RWPE2 (cell line): ENCODE data around the gene NEIL1.
"Not testable (repeated sequence)": the region's sequence is repeated elsewhere in the genome, so short reads cannot be mapped to it uniquely, and the experiment has no call there.

Experiments used
- ATAC-seq: fragments of 200-7000 bp; cut with Tn5 transposase; 3 replicates; pipeline ENCODE4 v1.9.1; 2021; ENCODE audit warnings: low read depth
- DNase-seq: peaks from one replicate; pipeline ENCODE4 v3.0.0-alpha.2; 2020; ENCODE audit warnings: low spot score
- H3K27ac ChIP-seq: fragments of 450-650 bp; 2 replicates; pipeline ENCODE4 v1.5.1; 2017; ENCODE audit warnings: mild to moderate bottlenecking; ENCODE audit not compliant: poor library complexity, severe bottlenecking
- H3K27me3 ChIP-seq: fragments of 250-450 bp; sonication (Bioruptor Pico); 2 replicates; pipeline ENCODE4 v1.5.1; 2021; ENCODE audit warnings: mild to moderate bottlenecking, moderate library complexity; ENCODE audit not compliant: insufficient read depth, poor library complexity, severe bottlenecking
- H3K36me3 ChIP-seq: fragments of 250-450 bp; sonication (Bioruptor Pico); 2 replicates; pipeline ENCODE4 v1.5.1; 2020; ENCODE audit warnings: low read depth, mild to moderate bottlenecking, moderate library complexity
- H3K4me1 ChIP-seq: fragments of 250-450 bp; sonication (Bioruptor Pico); 2 replicates; pipeline ENCODE4 v1.5.1; 2021; ENCODE audit warnings: mild to moderate bottlenecking, moderate library complexity; ENCODE audit not compliant: insufficient read depth, poor library complexity, severe bottlenecking
- H3K4me3 ChIP-seq: fragments of 250-450 bp; sonication (Bioruptor Pico); 2 replicates; pipeline ENCODE4 v1.5.1; 2021; ENCODE audit warnings: mild to moderate bottlenecking, moderate library complexity; ENCODE audit not compliant: severe bottlenecking
- H3K9me3 ChIP-seq: fragments of 250-450 bp; sonication (Bioruptor Pico); 2 replicates; pipeline ENCODE4 v1.5.1; 2021; ENCODE audit warnings: mild to moderate bottlenecking, moderate library complexity; ENCODE audit not compliant: severe bottlenecking
- CTCF ChIP-seq: fragments of 450-650 bp; IDR thresholded peaks from one replicate; pipeline ENCODE4 v1.5.1; 2017; ENCODE audit warnings: mild to moderate bottlenecking, moderate library complexity; ENCODE audit not compliant: poor library complexity, severe bottlenecking

NEIL1 gene

GRCh38 chr15:75368689-75369239 is 21.9 kb downstream of the NEIL1 start:
- Histone ChIP-seq H3K4me1 (peaks cover 9% of the 10 kb centered on the region), H3K4me3 (peak overlapping the region; percentile 79), H3K27ac (peak overlapping the region; percentile 84), H3K36me3 (peaks cover 73% of the 10 kb centered on the region), H3K9me3 (no peaks in the 10 kb centered on the region), H3K27me3 (no peaks in the 10 kb centered on the region)
- DNase-seq = no peak
- no peak for TF ChIP-seq CTCF
- ATAC-seq = peak; percentile 3

GRCh38 chr15:75369897-75370581 is 23.2 kb downstream of the NEIL1 start:
- Histone ChIP-seq H3K27ac (peak overlapping the region; percentile 84), H3K9me3 (no peaks in the 10 kb centered on the region), H3K4me3 (no peak overlapping the region), H3K27me3 (no peaks in the 10 kb centered on the region), H3K4me1 (peaks cover 9% of the 10 kb centered on the region), H3K36me3 (peaks cover 76% of the 10 kb centered on the region)
- no peak for DNase-seq
- no peak for ATAC-seq
- no peak for TF ChIP-seq CTCF

- DNase-seq (no peak), ATAC-seq (no peak)
- TF ChIP-seq CTCF = no peak
- no peaks in the 10 kb centered on the region for H3K27me3 ChIP-seq
- H3K36me3 ChIP-seq = peaks cover 76% of the 10 kb centered on the region
- peak overlapping the region; percentile 37 for H3K27ac ChIP-seq
- H3K9me3 ChIP-seq = no peaks in the 10 kb centered on the region
- no peak overlapping the region for H3K4me3 ChIP-seq
- peaks cover 9% of the 10 kb centered on the region for H3K4me1 ChIP-seq
These were observed 24.6 kb downstream of the NEIL1 start for GRCh38 chr15:75371486-75371885.

- no peak for TF ChIP-seq CTCF
- no peak for DNase-seq
- H3K36me3 ChIP-seq = peaks cover 74% of the 10 kb centered on the region
These were observed 25.3 kb downstream of the NEIL1 start for GRCh38 chr15:75371901-75372688.

GRCh38 chr15:75380773-75381172 is 33.9 kb downstream of the NEIL1 start:
- no peak for TF ChIP-seq CTCF
- Histone ChIP-seq H3K4me3 (no peak overlapping the region), H3K27ac (no peak overlapping the region), H3K4me1 (no peaks in the 10 kb centered on the region), H3K9me3 (no peaks in the 10 kb centered on the region), H3K27me3 (no peaks in the 10 kb centered on the region), H3K36me3 (peaks cover 97% of the 10 kb centered on the region)
- no peak for ATAC-seq
- no peak for DNase-seq

More at GRCh38 chr15:75371901-75372688, 25.3 kb downstream of the NEIL1 start:
- peaks cover 9% of the 10 kb centered on the region for H3K4me1 ChIP-seq
- no peak overlapping the region for H3K4me3 ChIP-seq
- ATAC-seq = no peak
- no peaks in the 10 kb centered on the region for H3K9me3 ChIP-seq
- H3K27me3 ChIP-seq = no peaks in the 10 kb centered on the region
- H3K27ac ChIP-seq = peak overlapping the region; percentile 37

GRCh38 chr15:75383986-75384385 is 37.1 kb downstream of the NEIL1 start:
- not testable (repeated sequence) for H3K27me3 ChIP-seq, DNase-seq, H3K4me3 ChIP-seq, H3K9me3 ChIP-seq, H3K4me1 ChIP-seq, H3K27ac ChIP-seq, ATAC-seq
- H3K36me3 ChIP-seq = peaks cover 98% of the 10 kb centered on the region
